HEK293 (cell line): ENCODE results near the gene MYOG.

Experiments used
- CTCF ChIA-PET: fragments of 350-600 bp; formaldehyde crosslinking; extraction: SDS; loops from one replicate; lab custom pipeline; 2021; ENCODE audit warnings: antibody characterized with exemption; lab: Yijun Ruan, JAX
- POLR2A ChIA-PET: fragments of 300-600 bp; formaldehyde crosslinking; extraction: SDS; loops from one replicate; lab custom pipeline; 2020; ENCODE audit warnings: antibody characterized with exemption, inconsistent platforms; lab: Yijun Ruan, JAX
- H3K27ac ChIP-seq: fragments of 200-500 bp; sonication (Bioruptor generic); 2 replicates; pipeline ENCODE4 v1.5.1; 2014; ENCODE audit warnings: low read depth, low read length, control low read depth, inconsistent platforms; ENCODE audit errors: extremely low read depth
- H3K36me3 ChIP-seq, 2 experiments: fragments of 200-500 bp in 1 of 2; sonication (Bioruptor generic) in 1 of 2; 1 replicate in 1 of 2; 2 replicates in 1 of 2; pipeline ENCODE4 v1.5.1; 2014 to 2017; ENCODE audit warnings: inconsistent platforms in 2 of 2, low read length in 2 of 2; ENCODE audit not compliant: control insufficient read depth in 2 of 2, insufficient read depth in 1 of 2
- H3K4me1 ChIP-seq: fragments of 200-500 bp; sonication (Bioruptor generic); 2 replicates; pipeline ENCODE4 v1.5.1; 2014; ENCODE audit warnings: mild to moderate bottlenecking, low read length, inconsistent platforms; ENCODE audit not compliant: control insufficient read depth, insufficient read depth
- H3K4me3 ChIP-seq: 2 replicates; pipeline ENCODE4 v1.5.1; 2011; ENCODE audit warnings: low read depth, mild to moderate bottlenecking, control low read depth, low read length, moderate library complexity
- H3K9me3 ChIP-seq: fragments of 200-500 bp; sonication (Bioruptor generic); 2 replicates; pipeline ENCODE4 v1.5.1; 2014; ENCODE audit warnings: low read depth, low read length, inconsistent platforms; ENCODE audit not compliant: control insufficient read depth, insufficient read depth
- GFI1B ChIP-seq: fragments of 450-650 bp; formaldehyde crosslinking; IDR thresholded peaks from 2 replicates; pipeline ENCODE4 v1.5.1; 2016; ENCODE audit warnings: missing biosample characterization, missing genetic modification characterization
- HIC1 ChIP-seq: fragments of 450-650 bp; formaldehyde crosslinking; IDR thresholded peaks from 2 replicates; pipeline ENCODE4 v1.5.1; 2016; ENCODE audit warnings: missing biosample characterization, missing genetic modification characterization
- MEIS1 ChIP-seq: sonication (generic); formaldehyde crosslinking; IDR thresholded peaks from 2 replicates; pipeline ENCODE4 v1.8.1; 2022; ENCODE audit warnings: missing genetic modification reagents, mild to moderate bottlenecking, borderline replicate concordance
- PRDM1 ChIP-seq: fragments of 450-650 bp; formaldehyde crosslinking; IDR thresholded peaks from 2 replicates; pipeline ENCODE4; 2016; ENCODE audit warnings: missing biosample characterization, missing genetic modification characterization
- SCRT2 ChIP-seq: fragments of 450-650 bp; formaldehyde crosslinking; IDR thresholded peaks from 2 replicates; pipeline ENCODE4 v1.5.1; 2016; ENCODE audit warnings: missing biosample characterization, missing genetic modification characterization
- TRIM28 ChIP-seq: IDR thresholded peaks from 2 replicates; pipeline ENCODE4 v1.6.1; 2011; ENCODE audit warnings: low read length, control low read depth, borderline replicate concordance
- ZFHX2 ChIP-seq: fragments of 450-650 bp; formaldehyde crosslinking; conservative IDR thresholded peaks from 2 replicates; pipeline ENCODE4 v1.5.1; 2016; ENCODE audit warnings: missing biosample characterization, missing genetic modification characterization
- ZFP41 ChIP-seq: fragments of 450-650 bp; formaldehyde crosslinking; IDR thresholded peaks from 2 replicates; pipeline ENCODE4 v1.5.1; 2016; ENCODE audit warnings: missing biosample characterization, missing genetic modification characterization, borderline replicate concordance
- ZNF148 ChIP-seq: fragments of 450-650 bp; formaldehyde crosslinking; IDR thresholded peaks from 2 replicates; pipeline ENCODE4 v1.5.0; 2017; ENCODE audit warnings: missing biosample characterization, missing genetic modification characterization, borderline replicate concordance
- ZNF2 ChIP-seq: fragments of 450-650 bp; formaldehyde crosslinking; IDR thresholded peaks from 2 replicates; pipeline ENCODE4 v1.5.1; 2016; ENCODE audit warnings: missing biosample characterization, missing genetic modification characterization
- ZNF223 ChIP-seq: fragments of 450-650 bp; formaldehyde crosslinking; IDR thresholded peaks from 2 replicates; pipeline ENCODE4 v1.5.1; 2016; ENCODE audit warnings: missing biosample characterization, missing genetic modification characterization
- ZNF23 ChIP-seq: fragments of 450-650 bp; formaldehyde crosslinking; IDR thresholded peaks from 2 replicates; pipeline ENCODE4 v1.5.1; 2016; ENCODE audit warnings: missing biosample characterization, missing genetic modification characterization, borderline replicate concordance
- ZNF514 ChIP-seq: fragments of 450-650 bp; formaldehyde crosslinking; IDR thresholded peaks from 2 replicates; pipeline ENCODE4 v1.5.1; 2016; ENCODE audit warnings: missing biosample characterization, missing genetic modification characterization
- ZNF585B ChIP-seq: fragments of 450-650 bp; formaldehyde crosslinking; IDR thresholded peaks from 2 replicates; pipeline ENCODE4 v1.5.1; 2016; ENCODE audit warnings: missing biosample characterization, missing genetic modification characterization
- ZNF624 ChIP-seq: fragments of 450-650 bp; formaldehyde crosslinking; IDR thresholded peaks from 2 replicates; pipeline ENCODE4 v1.5.1; 2017; ENCODE audit warnings: missing biosample characterization, missing genetic modification characterization
- ZNF626 ChIP-seq: fragments of 450-650 bp; sonication (Bioruptor Pico); formaldehyde crosslinking; IDR thresholded peaks from 2 replicates; pipeline ENCODE4 v1.5.1; 2018; ENCODE audit warnings: missing biosample characterization, missing genetic modification characterization, inconsistent platforms
- ZNF664 ChIP-seq: fragments of 450-650 bp; formaldehyde crosslinking; IDR thresholded peaks from 2 replicates; pipeline ENCODE4 v1.5.1; 2016; ENCODE audit warnings: missing biosample characterization, missing genetic modification characterization
- ZNF677 ChIP-seq: fragments of 450-650 bp; IDR thresholded peaks from 2 replicates; pipeline ENCODE4 v1.5.0; 2018; ENCODE audit warnings: missing biosample characterization, mild to moderate bottlenecking, missing genetic modification characterization, moderate library complexity
- ZNF701 ChIP-seq: fragments of 450-650 bp; formaldehyde crosslinking; IDR thresholded peaks from 2 replicates; pipeline ENCODE4 v1.5.1; 2016; ENCODE audit warnings: missing biosample characterization, missing genetic modification characterization
- ZNF777 ChIP-seq: fragments of 450-650 bp; formaldehyde crosslinking; IDR thresholded peaks from 2 replicates; pipeline ENCODE4 v1.5.1; 2017; ENCODE audit warnings: missing biosample characterization, missing genetic modification characterization, borderline replicate concordance
- TF ChIP-seq, protein P1 (sequence below): fragments of 450-650 bp; formaldehyde crosslinking; conservative IDR thresholded peaks from 2 replicates; pipeline ENCODE4 v1.5.1; 2016; ENCODE audit warnings: low read depth, missing biosample characterization, missing genetic modification characterization
- TF ChIP-seq, protein P2 (sequence below): fragments of 450-650 bp; formaldehyde crosslinking; IDR thresholded peaks from 2 replicates; pipeline ENCODE4 v1.5.1; 2016; ENCODE audit warnings: missing biosample characterization, missing genetic modification characterization

MYOG gene

DNA sequence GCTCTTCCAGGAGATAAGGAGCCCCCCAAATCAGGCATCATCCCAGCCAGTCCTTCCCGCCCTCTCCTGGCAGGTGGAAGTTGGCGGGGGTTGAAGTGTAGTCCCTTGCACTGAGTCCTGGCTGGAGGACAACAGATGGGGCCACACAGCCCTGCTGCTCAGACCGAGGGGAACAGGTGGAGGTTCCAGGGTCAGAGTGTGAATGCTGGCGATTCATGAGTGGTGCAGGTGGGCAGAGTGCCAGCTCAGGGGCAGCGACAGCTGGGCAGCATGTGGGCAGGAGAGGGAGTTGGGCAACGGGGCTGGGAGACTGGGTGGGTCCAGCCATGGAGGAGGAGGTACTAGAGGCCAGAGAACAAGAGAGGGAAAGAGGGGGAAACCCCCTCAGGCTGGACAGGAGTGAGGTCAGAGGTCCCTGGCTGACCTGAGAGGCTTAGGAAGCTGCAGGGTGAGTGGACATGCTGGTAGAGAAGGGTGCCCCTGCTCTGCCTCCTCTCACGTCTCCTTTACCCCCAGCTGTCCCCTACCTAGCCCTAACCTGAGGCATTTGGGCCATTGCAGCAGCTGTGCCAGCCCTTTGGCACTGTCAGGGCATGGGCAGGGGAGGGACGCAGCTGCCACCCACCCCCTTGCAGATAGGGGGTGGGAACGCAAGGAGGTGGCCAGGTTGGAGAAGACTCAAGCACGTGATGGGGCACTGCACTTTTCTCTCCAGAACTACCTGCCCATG, 30.4 kb upstream of the MYOG start:
- TF ChIP-seq ZNF664 (tag by site-specific recombination) (no peak), ZFHX2 (tag by site-specific recombination) (peak; percentile 41; the same call in 1 of the 2 replicates), SCRT2 (peak; percentile 49; the same call in 1 of the 2 replicates)
- TF ChIP-seq, all 188 proteins: peak for 2
- ChIA-PET CTCF (interaction anchor here (0.7 to 13.6 kb wide), 7 partner anchors 13 to 153 kb away, joined by 3 to 226 read pairs (median 39); no protein-coding TSS in a partner anchor), POLR2A (no interaction called here)
- H3K27ac ChIP-seq = no peak overlapping the region
- H3K4me3 ChIP-seq = no peak overlapping the region
- H3K9me3 ChIP-seq = no peaks in the 10 kb centered on the region
- H3K4me1 ChIP-seq = no peaks in the 10 kb centered on the region
- H3K36me3 ChIP-seq = no peaks in the 10 kb centered on the region

DNA sequence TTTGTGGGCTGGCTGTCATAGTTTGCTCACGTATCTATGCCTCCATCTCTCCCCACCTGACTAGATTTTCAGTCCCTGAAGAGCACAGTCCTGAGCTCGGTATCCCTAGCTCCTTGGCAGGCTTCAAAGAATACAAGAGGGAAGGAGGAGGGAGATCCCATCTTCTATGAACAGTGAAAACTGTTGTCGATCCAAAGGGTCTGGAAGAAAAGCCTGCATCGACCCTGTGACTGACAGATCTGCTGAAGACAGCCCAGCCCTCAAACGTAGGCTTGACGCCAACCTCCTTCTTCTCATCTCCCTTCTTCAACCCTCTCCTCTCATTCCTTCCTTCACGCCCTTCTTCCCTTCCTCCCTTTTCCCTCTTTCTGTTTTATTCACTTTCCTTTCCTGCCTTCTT, 28.4 kb upstream of the MYOG start:
- Histone ChIP-seq H3K27ac (no peak overlapping the region), H3K4me1 (no peaks in the 10 kb centered on the region), H3K36me3 (no peaks in the 10 kb centered on the region), H3K9me3 (no peaks in the 10 kb centered on the region), H3K4me3 (no peak overlapping the region)
- ChIA-PET POLR2A (no interaction called here), CTCF (interaction anchor here (6.1 to 13.6 kb wide), 3 partner anchors 74 to 155 kb away, joined by 39 to 226 read pairs (median 102); no protein-coding TSS in a partner anchor)
- TF ChIP-seq ZNF624 (no peak), TRIM28 (no peak), ZNF148 (no peak), ZNF626 (no peak), ZNF701 (tag by site-specific recombination) (no peak), ZNF223 (tag by site-specific recombination) (no peak), ZNF677 (tag by site-specific recombination) (no peak), ZNF777 (tag by site-specific recombination) (no peak), ZNF514 (tag by site-specific recombination) (no peak), GFI1B (tag by site-specific recombination) (no peak), PRDM1 (tag by site-specific recombination) (no peak), ZNF23 (tag by site-specific recombination) (no peak), ZNF585B (tag by site-specific recombination) (no peak), ZNF2 (tag by site-specific recombination) (no peak), HIC1 (tag by site-specific recombination) (no peak), MEIS1 (CRISPR knock-in tag) (no peak), ZFP41 (tag by site-specific recombination) (no peak)
- TF ChIP-seq, protein P1, sequence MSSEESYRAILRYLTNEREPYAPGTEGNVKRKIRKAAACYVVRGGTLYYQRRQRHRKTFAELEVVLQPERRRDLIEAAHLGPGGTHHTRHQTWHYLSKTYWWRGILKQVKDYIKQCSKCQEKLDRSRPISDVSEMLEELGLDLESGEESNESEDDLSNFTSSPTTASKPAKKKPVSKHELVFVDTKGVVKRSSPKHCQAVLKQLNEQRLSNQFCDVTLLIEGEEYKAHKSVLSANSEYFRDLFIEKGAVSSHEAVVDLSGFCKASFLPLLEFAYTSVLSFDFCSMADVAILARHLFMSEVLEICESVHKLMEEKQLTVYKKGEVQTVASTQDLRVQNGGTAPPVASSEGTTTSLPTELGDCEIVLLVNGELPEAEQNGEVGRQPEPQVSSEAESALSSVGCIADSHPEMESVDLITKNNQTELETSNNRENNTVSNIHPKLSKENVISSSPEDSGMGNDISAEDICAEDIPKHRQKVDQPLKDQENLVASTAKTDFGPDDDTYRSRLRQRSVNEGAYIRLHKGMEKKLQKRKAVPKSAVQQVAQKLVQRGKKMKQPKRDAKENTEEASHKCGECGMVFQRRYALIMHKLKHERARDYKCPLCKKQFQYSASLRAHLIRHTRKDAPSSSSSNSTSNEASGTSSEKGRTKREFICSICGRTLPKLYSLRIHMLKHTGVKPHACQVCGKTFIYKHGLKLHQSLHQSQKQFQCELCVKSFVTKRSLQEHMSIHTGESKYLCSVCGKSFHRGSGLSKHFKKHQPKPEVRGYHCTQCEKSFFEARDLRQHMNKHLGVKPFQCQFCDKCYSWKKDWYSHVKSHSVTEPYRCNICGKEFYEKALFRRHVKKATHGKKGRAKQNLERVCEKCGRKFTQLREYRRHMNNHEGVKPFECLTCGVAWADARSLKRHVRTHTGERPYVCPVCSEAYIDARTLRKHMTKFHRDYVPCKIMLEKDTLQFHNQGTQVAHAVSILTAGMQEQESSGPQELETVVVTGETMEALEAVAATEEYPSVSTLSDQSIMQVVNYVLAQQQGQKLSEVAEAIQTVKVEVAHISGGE = no peak
- TF ChIP-seq, protein P2, sequence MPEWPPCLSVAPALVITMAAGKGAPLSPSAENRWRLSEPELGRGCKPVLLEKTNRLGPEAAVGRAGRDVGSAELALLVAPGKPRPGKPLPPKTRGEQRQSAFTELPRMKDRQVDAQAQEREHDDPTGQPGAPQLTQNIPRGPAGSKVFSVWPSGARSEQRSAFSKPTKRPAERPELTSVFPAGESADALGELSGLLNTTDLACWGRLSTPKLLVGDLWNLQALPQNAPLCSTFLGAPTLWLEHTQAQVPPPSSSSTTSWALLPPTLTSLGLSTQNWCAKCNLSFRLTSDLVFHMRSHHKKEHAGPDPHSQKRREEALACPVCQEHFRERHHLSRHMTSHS (tag by site-specific recombination) = no peak
